D721Med (cell line): ENCODE data around the gene SIN3A.
A peak's percentile ranks its signal among the peaks of the same experiment; 100 is the strongest.

Experiments used
- DNase-seq: peaks from one replicate; pipeline ENCODE4 v3.0.0; 2011; ENCODE audit warnings: low spot score; ENCODE audit not compliant: insufficient read length
- FAIRE-seq: peaks from 2 replicates; lab custom pipeline; 2011; peaks lifted over from hg19 to GRCh38; lab: Jason Lieb, UNC
- TF ChIP-seq, protein P1 (sequence below): IDR thresholded peaks from 2 replicates; pipeline ENCODE4 v1.5.1; 2012; ENCODE audit warnings: mild to moderate bottlenecking, control low read depth; ENCODE audit not compliant: insufficient read depth; ENCODE audit errors: missing control alignments

SIN3A gene

DNA sequence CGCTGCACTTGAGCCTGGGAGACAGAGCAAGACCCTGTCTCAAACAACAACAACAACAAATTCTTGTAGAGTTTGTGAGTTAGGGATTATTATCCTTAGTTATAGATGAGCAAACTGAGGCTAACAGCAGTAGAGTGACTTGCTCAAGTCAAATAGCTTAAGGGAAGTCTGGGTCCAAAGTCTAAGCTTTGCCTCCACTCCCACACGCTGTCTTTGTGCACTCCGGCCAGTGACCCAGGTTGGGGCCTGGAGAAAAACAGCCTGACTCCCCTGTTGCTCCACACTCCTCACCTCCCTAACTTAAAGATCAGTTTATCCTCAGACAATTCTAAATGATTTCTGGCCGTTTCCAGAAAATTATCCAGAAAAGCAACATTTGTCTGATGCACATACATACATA, 9.2 kb upstream of the SIN3A start:
- TF ChIP-seq, protein P1, sequence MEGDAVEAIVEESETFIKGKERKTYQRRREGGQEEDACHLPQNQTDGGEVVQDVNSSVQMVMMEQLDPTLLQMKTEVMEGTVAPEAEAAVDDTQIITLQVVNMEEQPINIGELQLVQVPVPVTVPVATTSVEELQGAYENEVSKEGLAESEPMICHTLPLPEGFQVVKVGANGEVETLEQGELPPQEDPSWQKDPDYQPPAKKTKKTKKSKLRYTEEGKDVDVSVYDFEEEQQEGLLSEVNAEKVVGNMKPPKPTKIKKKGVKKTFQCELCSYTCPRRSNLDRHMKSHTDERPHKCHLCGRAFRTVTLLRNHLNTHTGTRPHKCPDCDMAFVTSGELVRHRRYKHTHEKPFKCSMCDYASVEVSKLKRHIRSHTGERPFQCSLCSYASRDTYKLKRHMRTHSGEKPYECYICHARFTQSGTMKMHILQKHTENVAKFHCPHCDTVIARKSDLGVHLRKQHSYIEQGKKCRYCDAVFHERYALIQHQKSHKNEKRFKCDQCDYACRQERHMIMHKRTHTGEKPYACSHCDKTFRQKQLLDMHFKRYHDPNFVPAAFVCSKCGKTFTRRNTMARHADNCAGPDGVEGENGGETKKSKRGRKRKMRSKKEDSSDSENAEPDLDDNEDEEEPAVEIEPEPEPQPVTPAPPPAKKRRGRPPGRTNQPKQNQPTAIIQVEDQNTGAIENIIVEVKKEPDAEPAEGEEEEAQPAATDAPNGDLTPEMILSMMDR = no peak
- FAIRE-seq (no peak), DNase-seq (no peak)

DNA sequence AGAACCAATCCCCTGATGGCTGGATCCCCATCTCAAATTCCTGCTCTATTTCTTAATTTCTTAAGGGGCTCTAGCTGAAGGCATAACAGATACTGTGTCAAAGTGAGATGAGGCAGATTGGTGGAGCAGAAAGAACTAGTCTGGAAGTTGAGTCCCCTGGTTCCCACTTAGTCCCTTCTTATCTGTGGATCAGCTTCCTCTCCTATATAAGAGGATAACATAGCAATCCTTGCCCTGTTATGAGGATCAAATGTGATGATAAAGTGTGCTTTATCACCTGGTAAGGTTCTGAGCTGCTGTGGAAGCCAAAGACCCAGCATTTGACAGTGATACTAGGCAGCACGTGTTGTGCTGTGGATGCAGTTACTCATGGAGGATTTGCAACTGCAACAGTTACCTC, 8.1 kb upstream of the SIN3A start:
- TF ChIP-seq, protein P1 = no peak
- peak; percentile 67 for DNase-seq
- FAIRE-seq = no peak

DNA sequence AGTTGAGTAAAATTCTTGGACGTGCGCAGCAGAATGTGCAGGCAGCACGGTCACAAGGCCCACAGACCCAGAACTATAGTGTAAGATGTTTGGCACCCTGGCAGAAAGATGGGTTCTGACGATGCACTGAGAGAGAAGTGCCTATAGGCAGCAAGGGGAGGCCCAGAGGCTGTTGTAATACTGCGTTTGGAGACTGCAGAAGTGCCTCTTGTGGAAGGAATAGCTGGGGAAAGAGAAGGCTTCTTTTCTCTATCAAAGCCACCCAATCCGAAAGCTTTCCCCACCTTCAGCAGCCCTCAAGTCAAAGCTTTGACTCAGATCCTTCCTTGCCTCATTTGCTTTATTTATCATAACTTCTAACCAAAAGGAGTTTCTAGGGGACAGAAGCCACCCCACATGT, 5.2 kb upstream of the SIN3A start:
- FAIRE-seq (no peak), DNase-seq (no peak)
- TF ChIP-seq, protein P1 = no peak

DNA sequence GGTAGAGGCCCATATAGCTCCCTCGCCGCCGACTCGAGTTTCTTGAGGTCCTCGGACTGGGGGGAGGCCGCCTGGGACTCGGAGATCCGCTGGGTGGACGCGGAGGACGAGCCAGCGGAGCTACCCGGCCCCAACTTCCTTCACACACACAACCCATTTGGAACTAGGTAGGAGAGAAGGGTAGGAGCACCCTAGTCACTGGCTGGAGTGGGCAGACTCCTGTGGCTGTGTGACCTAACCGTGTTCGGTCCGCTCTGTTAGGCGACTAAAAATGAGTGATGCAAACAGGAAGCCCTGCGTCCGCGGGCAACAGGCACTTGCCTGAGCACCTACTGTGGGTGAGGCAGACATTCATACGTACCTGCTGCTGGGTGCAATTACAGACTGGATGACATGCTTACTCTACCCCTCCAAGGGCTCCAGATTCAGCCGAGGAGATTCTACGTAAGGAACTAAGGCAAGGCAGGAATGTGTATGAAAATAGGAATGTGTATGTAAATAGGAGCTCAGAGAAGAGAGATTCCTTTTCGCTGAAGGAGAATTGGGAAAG, 4.6 kb upstream of the SIN3A start:
- TF ChIP-seq, protein P1 = no peak
- FAIRE-seq = no peak
- DNase-seq = no peak

DNA sequence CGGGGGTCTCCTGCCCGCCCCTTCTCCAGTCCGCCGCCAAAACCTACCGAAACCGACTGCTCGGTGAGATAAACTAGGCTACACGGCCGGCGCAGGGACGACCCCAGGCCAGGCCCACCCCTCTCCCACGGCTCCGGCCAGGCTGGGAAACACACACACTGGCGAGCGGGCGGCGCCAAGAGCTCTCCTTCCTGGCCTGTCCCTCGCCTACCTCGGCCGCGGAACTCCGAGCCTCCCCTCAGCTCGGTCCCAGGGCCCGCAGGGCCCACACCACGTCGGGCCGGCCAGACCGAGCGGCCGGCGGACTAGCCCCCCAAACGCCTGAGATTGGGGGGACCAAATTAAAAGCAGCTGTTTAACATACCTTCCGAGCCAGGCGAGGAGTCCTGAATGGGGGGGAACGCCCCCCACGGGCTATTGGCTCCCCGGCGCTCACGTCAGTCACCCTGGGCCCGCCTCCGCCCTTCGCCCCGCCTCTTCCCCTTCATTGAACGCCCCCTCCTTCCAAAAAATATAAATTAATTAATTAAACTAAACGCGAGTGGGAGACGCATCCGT, 4.0 kb upstream of the SIN3A start:
- DNase-seq = peak; percentile 76
- TF ChIP-seq, protein P1 = no peak
- FAIRE-seq = no peak

DNA sequence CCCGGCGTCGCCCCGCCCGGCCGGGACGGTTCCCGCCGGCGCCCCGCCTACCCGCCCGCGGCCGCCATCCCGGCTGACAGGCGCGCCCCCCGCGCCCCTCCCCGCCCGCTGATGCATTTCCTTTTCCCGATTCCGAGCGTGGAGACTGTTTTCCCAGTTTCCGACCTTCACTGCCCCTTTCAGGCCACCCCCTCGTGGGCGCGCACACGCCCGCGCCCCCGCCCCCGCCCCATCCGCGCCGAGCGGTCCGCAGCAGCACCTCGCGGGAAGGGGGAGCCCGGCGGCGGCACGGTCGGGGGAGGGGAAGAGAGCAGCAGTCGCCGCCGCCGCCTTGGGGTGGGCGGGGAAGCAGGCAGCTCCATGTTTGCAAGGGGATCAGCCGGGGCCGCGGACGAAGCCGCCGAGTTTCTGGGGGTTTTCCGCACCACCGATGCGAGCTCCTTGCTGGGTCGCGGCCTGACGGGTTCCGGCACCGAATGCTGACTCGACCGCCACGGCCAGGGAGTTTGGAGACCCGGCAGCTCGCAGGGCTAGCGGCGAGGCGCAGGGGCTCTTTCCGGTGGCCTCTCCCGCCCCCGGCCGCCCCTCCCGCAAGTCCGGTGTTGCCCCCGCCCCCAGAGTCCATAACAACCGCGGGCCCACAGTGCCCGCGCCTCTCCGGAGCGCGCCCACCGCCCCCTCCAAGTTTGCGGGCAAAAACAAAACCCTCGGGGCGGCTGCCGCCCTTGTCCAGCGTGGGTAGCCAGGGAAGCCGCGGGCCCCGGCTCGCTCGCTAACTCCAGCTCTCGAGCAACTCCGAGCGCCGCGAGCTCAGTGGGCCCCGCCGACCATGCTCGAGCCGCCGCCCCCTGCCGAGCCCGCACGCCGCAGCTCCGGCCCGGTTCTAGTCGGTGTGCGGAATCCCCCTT, 3.2 kb upstream of the SIN3A start:
- TF ChIP-seq, protein P1 = no peak
- no peak for FAIRE-seq
- no peak for DNase-seq
